Dermis microvascular lymphatic vessel endothelial cell (primary cell): ENCODE data around the gene CDC14B. TPM values are rescaled to one million over a fixed set of nuclear protein-coding genes. Genes with fewer than 3 reads are reported as not detected.
"Not testable (repeated sequence)": the region's sequence is repeated elsewhere in the genome, so short reads cannot be mapped to it uniquely, and the experiment has no call there.

Experiments
- DNase-seq, 2 donors: peaks; one replicate each; pipeline versions ENCODE4 v3.0.0 to v3.0.0-alpha.2; 2010; ENCODE audit warnings: low read depth in 2 of 2
- total RNA-seq: library from RNA; depleted of rRNA; stranded (reverse); fragments of >200 nt; gene quantifications from 2 replicates; pipeline ENCODE4 v1.2.1, GENCODE V29; 2014

The CDC14B gene
- total RNA-seq, 1 donor from 2014 or later = 5.6 TPM

- DNase-seq = no peak
Observed at GRCh38 chr9:96626912-96627311, 7.3 kb upstream of the CDC14B start.

GRCh38 chr9:96621618-96622017 is 2.0 kb upstream of the CDC14B start:
- DNase-seq = no peak

DNA sequence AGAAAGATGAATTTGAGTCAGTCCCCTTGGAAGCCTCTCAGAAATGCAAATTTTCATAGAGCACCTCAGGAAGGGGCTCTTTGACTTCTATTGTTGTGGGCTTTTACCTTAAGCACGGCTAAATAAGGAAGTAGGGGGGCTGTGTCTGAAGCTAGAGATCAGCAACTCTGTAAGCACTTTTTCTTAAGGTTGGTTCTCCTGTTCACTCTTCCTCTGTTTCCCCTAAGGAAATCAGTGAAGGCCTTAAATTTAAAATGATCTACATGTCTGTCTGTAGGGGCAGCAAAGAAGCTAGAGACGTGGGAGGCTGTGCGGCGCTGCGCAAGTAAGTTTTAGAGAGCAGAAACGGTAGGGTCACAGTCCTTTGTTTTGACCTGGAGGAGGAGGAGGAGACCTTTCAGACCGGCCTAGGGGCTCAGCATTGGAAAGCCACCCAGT is 1.2 kb upstream of the CDC14B start:
- no peak for DNase-seq

GRCh38 chr9:96620181-96620514 is 505 bp upstream of the CDC14B start:
- DNase-seq = no peak

DNA sequence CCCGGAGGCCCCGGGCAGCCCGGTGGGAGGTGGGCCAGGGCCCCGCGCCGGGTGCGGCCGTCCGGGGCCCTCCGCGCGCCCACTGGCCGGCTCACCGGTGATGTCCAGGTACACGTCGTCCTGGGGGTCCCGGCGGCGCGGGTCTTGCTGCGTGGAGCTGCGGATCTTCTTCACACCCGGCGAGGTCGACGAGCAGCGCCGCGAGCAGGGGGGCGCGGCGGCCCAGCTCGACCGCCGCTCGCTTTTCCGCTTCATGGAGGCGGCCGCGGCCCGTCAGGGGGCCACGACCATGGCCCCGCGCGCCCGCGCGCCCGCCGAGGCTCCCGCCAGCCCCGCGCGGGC is 548 bp downstream of the CDC14B start:
- no peak for DNase-seq

- peak; percentile 17 to 44 for DNase-seq
Observed at GRCh38 chr9:96618209-96619123, 1.2 kb downstream of the CDC14B start.

DNA sequence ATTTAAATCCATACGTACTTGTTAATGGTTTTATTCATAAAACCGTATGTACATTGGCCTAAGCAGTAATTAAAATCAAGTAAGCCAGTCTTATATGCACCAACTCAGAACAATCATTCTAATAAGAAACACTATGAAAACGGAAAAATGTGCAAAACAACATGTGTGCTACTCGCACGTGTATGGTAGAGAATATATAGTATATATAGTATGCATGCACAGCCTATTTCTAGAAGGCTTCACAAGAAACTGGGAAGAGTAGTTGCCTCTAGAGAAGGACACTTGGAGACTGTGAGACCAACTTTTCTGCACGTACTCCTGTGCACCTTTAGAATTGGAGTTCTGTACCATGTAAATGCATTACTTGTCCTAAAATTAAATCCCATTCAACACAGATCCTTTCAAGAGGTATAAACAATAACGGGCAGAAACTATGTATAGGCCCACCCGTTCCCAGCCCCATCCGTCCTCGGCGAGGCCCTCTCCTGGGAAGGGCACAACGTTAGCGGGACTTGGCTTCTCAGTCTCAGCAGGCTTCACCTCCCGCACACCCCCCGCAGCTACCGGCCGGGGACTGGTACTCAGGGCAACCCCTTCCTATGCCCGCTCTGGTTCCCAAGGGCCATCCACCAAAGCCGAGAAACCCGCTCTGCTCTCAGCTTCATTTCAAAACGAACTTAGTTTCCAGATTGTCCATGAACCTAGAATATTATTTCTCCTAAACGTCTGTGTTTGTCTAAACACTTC is 2.0 kb downstream of the CDC14B start:
- DNase-seq = no peak

DNA sequence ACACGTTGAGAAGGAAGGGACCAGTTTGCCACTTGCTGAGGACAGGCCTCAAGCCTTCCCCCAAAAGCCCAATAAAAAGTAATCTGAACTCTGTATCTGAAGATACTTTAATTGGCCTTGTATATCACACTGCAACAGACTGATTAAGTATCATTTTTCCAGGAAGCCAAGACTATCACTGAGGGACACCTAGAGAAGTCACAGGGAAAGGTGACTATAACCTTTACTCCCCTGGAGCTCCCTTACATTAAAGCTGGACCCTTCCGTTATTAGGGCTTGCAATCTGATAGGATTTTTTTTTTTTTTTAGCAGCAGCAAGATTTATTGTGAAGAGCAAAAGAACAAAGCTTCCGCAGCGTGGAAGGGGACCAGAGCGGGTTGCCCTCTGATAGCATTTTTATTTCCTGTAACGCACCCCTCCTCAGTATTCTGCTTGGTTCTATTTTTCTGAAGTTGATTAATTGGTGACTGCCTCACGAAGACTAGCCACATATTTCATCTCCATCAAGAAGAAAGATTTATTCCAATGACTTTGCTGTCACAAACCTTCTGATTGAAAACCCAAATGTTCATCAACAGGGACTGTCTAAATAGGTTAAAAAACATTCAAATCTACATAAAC is 2.7 kb downstream of the CDC14B start:
- no peak for DNase-seq

DNA sequence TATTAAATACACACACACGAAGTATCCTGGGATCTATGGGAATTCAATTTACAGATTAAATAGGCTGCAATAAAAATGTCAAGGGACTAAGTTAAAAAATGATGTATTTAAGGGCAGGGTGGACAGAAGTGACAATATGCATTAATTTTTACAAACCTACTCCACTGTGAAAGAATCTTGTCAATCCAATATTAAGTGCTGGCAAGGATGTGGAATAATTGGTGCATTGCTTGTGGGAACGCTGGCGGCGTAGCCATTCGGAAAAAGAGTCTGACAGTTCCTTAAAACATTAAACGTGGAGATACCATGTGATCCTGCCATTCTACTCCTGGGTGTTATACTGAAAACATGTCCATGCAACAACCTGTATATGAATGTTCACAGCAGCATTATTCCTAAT is 4.2 kb downstream of the CDC14B start:
- no peak for DNase-seq

GRCh38 chr9:96614664-96615063 is 5.0 kb downstream of the CDC14B start:
- not testable (repeated sequence) for DNase-seq

GRCh38 chr9:96612966-96613589 is 6.6 kb downstream of the CDC14B start:
- DNase-seq = no peak

GRCh38 chr9:96612105-96612965 is 7.3 kb downstream of the CDC14B start:
- peak; percentile 29 to 65 for DNase-seq

- DNase-seq = no peak
Observed at GRCh38 chr9:96611302-96611701, 8.3 kb downstream of the CDC14B start.

GRCh38 chr9:96609732-96610131 is 9.9 kb downstream of the CDC14B start:
- DNase-seq = no peak

GRCh38 chr9:96607971-96608370 is 11.7 kb downstream of the CDC14B start:
- DNase-seq = no peak

DNA sequence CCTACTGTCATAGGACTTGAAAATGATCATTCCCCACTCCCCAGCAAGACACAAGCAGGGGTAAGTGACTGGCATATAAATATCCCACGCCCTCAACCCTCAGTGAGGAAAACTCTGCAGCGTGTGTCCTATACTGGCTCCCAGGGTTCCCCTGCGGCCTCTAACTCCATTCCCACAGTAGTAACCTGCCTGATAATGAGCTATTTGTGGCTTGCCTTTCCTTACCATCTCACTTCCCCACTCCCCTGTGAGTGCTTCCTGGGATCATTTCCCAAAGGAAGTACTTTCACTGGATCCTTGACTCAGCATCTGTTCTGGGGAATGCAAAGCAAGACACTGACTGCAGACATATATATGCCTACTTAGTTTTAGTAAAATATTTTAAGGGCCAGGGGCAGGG is 14.3 kb downstream of the CDC14B start:
- no peak for DNase-seq

DNA sequence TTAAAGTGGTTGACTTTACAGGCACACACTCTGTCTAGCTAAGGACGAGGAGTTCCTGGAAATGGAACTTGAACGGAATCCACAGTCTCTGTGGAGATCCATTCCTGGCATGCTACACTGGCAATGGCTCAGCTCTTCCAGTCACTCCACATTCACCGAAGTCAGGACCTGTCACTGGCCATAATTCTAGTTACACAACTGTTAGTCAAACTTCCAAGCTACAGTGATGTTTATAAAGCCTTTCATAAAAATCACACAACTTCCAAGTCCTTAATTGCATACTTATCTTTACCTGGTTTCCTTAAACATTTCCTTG is 15.7 kb downstream of the CDC14B start:
- DNase-seq = no peak

DNA sequence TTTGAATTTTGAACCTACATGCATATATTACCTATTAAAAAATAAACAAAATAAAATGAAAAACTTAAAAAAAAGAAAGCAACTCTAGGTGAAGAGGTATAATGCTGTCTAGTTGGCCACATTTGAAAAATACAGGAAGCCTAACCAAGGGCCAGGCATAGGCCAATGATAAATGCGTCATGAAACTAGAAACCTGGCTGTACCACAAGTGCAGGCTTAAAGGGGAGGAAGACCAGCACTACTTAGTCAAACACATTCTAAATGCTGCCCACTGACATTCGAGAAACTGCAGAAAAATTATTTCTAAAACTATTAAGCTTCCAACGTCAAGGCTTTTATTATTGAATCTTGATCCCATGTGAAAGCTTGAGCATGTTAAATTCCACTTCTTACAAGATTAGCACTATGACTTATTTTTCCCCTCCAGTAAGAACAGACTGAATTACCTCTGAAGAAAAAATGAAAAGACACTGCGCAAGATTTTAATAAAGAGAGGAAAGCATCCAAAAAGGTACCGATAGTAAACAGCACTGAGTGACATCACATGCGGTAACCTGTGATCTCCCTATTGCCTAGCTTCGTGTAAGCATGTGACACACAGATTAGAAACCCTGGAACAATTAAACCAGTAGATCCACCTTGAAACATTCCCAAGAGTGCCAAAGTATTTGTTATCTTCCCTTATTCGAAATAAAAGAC is 16.2 kb downstream of the CDC14B start:
- no peak for DNase-seq

GRCh38 chr9:96599298-96599697 is 20.3 kb downstream of the CDC14B start:
- DNase-seq = no peak

DNA sequence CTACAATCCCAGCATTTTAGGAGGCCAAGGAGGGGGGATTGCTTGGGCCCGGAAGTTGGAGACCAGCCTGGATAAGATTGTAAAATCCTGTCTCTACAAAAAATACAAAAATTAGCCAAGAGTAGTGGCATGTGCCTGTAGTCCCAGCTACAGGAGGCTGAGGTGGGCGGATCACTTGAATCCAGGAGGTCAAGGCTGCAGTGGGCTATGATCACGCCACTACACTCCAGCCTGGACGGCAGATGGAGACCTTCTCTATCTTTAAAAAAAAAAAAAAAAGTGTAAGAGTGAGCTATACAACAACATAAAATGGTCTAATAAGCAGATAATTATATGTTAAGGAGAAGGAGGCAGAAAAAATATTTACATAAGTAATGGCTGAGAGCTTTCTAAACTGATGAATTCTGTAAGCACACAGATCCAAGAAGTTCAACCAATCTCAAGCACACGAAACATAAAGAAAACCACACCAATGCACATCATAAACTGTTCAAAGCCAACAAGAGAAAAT is 23.0 kb downstream of the CDC14B start:
- DNase-seq = no peak
